Trophoblast cell (in vitro differentiated cells and primary cell): ENCODE data around the gene DAB1.

Experiments used
- DNase-seq, 2 donors: peaks; one replicate each; pipeline ENCODE4 v3.0.0-alpha.2; 2016
- H2AFZ ChIP-seq: 2 replicates; pipeline ENCODE4 v1.6.1; 2013; ENCODE audit warnings: low read length, moderate library complexity, mild to moderate bottlenecking; ENCODE audit not compliant: insufficient read depth, poor library complexity
- H2AK5ac ChIP-seq: 2 replicates; pipeline ENCODE4 v1.6.1; 2013; ENCODE audit warnings: mild to moderate bottlenecking, low read length
- H2BK120ac ChIP-seq: 2 replicates; pipeline ENCODE4 v1.6.1; 2013; ENCODE audit warnings: low read length, mild to moderate bottlenecking, moderate library complexity; ENCODE audit not compliant: insufficient read depth, poor library complexity
- H2BK12ac ChIP-seq: 2 replicates; pipeline ENCODE4 v1.6.1; 2013; ENCODE audit warnings: mild to moderate bottlenecking, low read length, moderate library complexity
- H2BK5ac ChIP-seq: 2 replicates; pipeline ENCODE4 v1.6.1; 2013; ENCODE audit warnings: low read length, low read depth, moderate library complexity, mild to moderate bottlenecking; ENCODE audit not compliant: poor library complexity
- H3K14ac ChIP-seq: 2 replicates; pipeline ENCODE4 v1.6.1; 2013; ENCODE audit warnings: mild to moderate bottlenecking, low read length
- H3K18ac ChIP-seq: 2 replicates; pipeline ENCODE4 v1.6.1; 2013; ENCODE audit warnings: mild to moderate bottlenecking, low read length
- H3K23ac ChIP-seq: 2 replicates; pipeline ENCODE4 v1.6.1; 2013; ENCODE audit warnings: low read length
- H3K27ac ChIP-seq: 2 replicates; pipeline ENCODE4 v1.5.1; 2013; ENCODE audit warnings: low read depth, mild to moderate bottlenecking, inconsistent platforms, low read length, moderate library complexity
- H3K27me3 ChIP-seq: 2 replicates; pipeline ENCODE4 v1.6.1; 2013; ENCODE audit warnings: inconsistent platforms, mild to moderate bottlenecking, low read length, moderate library complexity; ENCODE audit not compliant: insufficient read depth
- H3K36me3 ChIP-seq, 2 experiments: 1 replicate in 1 of 2; 2 replicates in 1 of 2; pipeline ENCODE4 v1.6.1; 2013; ENCODE audit warnings: low read length in 2 of 2, mild to moderate bottlenecking in 2 of 2, moderate library complexity in 1 of 2; ENCODE audit not compliant: insufficient read depth in 2 of 2, control insufficient read depth in 1 of 2
- H3K4ac ChIP-seq: 2 replicates; pipeline ENCODE4 v1.6.1; 2013; ENCODE audit warnings: low read depth, mild to moderate bottlenecking, low read length, moderate library complexity
- H3K4me1 ChIP-seq, 2 experiments: 1 replicate in 1 of 2; 2 replicates in 1 of 2; pipeline ENCODE4 v1.6.1; 2013; ENCODE audit warnings: low read length in 2 of 2, mild to moderate bottlenecking in 2 of 2, moderate library complexity in 1 of 2; ENCODE audit not compliant: insufficient read depth in 2 of 2, control insufficient read depth in 1 of 2
- H3K4me2 ChIP-seq: 2 replicates; pipeline ENCODE4 v1.6.1; 2013; ENCODE audit warnings: inconsistent platforms, mild to moderate bottlenecking, low read length, moderate library complexity
- H3K4me3 ChIP-seq: 2 replicates; pipeline ENCODE4 v1.5.1; 2013; ENCODE audit warnings: mild to moderate bottlenecking, low read depth, low read length, inconsistent platforms
- H3K79me1 ChIP-seq: one replicate; pipeline ENCODE4 v1.6.1; 2013; ENCODE audit warnings: low read length
- H3K79me2 ChIP-seq: 2 replicates; pipeline ENCODE4 v1.6.1; 2013; ENCODE audit warnings: low read length, mild to moderate bottlenecking; ENCODE audit not compliant: control insufficient read depth, insufficient read depth, poor library complexity
- H3K9ac ChIP-seq: 2 replicates; pipeline ENCODE4 v1.6.1; 2013; ENCODE audit warnings: mild to moderate bottlenecking, low read length
- H3K9me3 ChIP-seq: 2 replicates; pipeline ENCODE4 v1.6.1; 2013; ENCODE audit warnings: low read depth, mild to moderate bottlenecking, control low read depth, inconsistent platforms, low read length; ENCODE audit not compliant: insufficient read depth
- H4K12ac ChIP-seq: 2 replicates; pipeline ENCODE4 v1.6.1; 2013; ENCODE audit warnings: low read depth, mild to moderate bottlenecking, low read length, moderate library complexity
- H4K8ac ChIP-seq: 2 replicates; pipeline ENCODE4 v1.6.1; 2013; ENCODE audit warnings: low read depth, mild to moderate bottlenecking, low read length, moderate library complexity
- H4K91ac ChIP-seq: one replicate; pipeline ENCODE4 v1.6.1; 2013; ENCODE audit warnings: low read depth, mild to moderate bottlenecking, low read length, moderate library complexity
- WGBS: extraction: QIAGEN DNeasy Blood & Tissue Kit; methylation state at CpG from one replicate; pipeline ENCODE4 v1.1.7; 2013; ENCODE audit warnings: missing lambda C conversion rate; ENCODE audit not compliant: insufficient read length, insufficient coverage; ENCODE audit errors: extremely low coverage; 5-methylcytosine and 5-hydroxymethylcytosine counted together

Gene DAB1

GRCh38 chr1:56967355-56967754 is 456.5 kb downstream of the DAB1 start:
- no peak overlapping the region for H3K27ac ChIP-seq
- H3K23ac ChIP-seq, result no peak overlapping the region
- no peak overlapping the region for H2BK12ac ChIP-seq
- no peak overlapping the region for H3K9ac ChIP-seq
- no peak overlapping the region for H3K18ac ChIP-seq
- no peak overlapping the region for H4K12ac ChIP-seq
- H2BK120ac ChIP-seq, result no peak overlapping the region
- no peak overlapping the region for H4K8ac ChIP-seq
- no peaks in the 10 kb centered on the region for H3K9me3 ChIP-seq
- H3K14ac ChIP-seq, result no peak overlapping the region
- H3K27me3 ChIP-seq, result no peaks in the 10 kb centered on the region
- H2BK5ac ChIP-seq, result no peak overlapping the region
- H4K91ac ChIP-seq, result no peak overlapping the region
- H2AK5ac ChIP-seq, result no peak overlapping the region
- H3K79me2 ChIP-seq, result no peaks in the 10 kb centered on the region
- H3K4me3 ChIP-seq, result no peak overlapping the region
- H3K4me1 ChIP-seq, result no peaks in the 10 kb centered on the region
- no peaks in the 10 kb centered on the region for H3K36me3 ChIP-seq
- H2AFZ ChIP-seq, result no peak overlapping the region
- WGBS, result no CpG with 5 or more reads among the region's 3 CpGs
- no peak overlapping the region for H3K4me2 ChIP-seq
- no peak for DNase-seq
- no peak overlapping the region for H3K4ac ChIP-seq
- no peaks in the 10 kb centered on the region for H3K79me1 ChIP-seq

GRCh38 chr1:56966698-56966999 is 457.2 kb downstream of the DAB1 start:
- Histone ChIP-seq H3K27me3 (no peaks in the 10 kb centered on the region), H2BK5ac (no peak overlapping the region), H3K4me1 (no peaks in the 10 kb centered on the region), H2AK5ac (no peak overlapping the region), H4K8ac (no peak overlapping the region), H2BK120ac (no peak overlapping the region), H3K79me1 (no peaks in the 10 kb centered on the region), H2BK12ac (no peak overlapping the region), H3K23ac (no peak overlapping the region), H2AFZ (no peak overlapping the region), H3K79me2 (no peaks in the 10 kb centered on the region), H3K4ac (no peak overlapping the region), H3K36me3 (no peaks in the 10 kb centered on the region), H3K18ac (no peak overlapping the region), H3K9me3 (no peaks in the 10 kb centered on the region), H4K12ac (no peak overlapping the region), H3K4me3 (no peak overlapping the region), H4K91ac (no peak overlapping the region), H3K4me2 (no peak overlapping the region), H3K14ac (no peak overlapping the region), H3K27ac (no peak overlapping the region), H3K9ac (no peak overlapping the region)
- no peak for DNase-seq
- WGBS, result no CpG with 5 or more reads among the region's 1 CpG

DNA sequence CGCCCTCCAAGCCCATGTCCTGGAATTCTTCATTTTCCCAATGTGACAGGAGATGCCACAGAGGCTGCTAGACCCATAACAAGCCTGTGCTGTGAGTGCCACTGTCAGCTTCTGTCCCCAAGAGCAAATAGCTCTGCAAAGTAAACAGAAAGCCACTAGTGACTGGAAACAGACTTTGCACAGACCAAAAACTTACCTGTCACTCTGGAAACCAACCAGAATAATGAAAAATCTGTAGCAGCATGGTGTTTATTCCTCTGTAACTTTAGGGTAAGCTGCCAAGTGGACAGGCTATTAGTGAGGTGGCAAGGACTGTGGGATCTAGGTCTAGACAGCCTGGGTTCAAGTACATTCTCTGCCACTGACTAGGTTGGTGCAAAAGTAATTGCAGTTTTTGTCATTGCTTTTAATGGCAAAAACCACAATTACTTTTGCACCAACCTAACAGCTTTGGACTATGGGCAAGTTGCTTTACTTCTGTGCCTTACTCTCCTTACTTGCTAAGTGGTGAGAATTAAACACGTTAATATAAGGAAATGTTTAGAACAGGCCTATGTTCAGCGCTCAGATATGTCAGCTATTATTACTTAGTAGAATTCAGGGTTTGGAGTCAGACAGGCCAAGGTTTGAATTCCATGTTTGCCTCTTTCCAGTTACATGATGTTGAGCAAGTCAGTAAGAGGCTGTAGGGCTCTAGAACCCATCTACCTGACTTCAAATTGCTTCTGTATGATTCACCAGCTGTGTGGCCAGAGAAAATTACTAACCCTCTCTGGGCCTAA is 457.8 kb downstream of the DAB1 start, which contains the start of gene C8B:
C8B (minus strand) TSS at position 100 of the 782 bp plus-strand sequence; CDS start at position 33, 67 bp downstream.
- H2BK12ac ChIP-seq, result no peak within 1 kb of the TSS
- no peak within 1 kb of the TSS for H4K91ac ChIP-seq
- no peak for DNase-seq
- H2AFZ ChIP-seq, result no peak within 1 kb of the TSS
- no CpG with 5 or more reads among the region's 3 CpGs for WGBS
- H2BK5ac ChIP-seq, result no peak within 1 kb of the TSS
- no peak within 1 kb of the TSS for H2BK120ac ChIP-seq
- no peaks in the 10 kb centered on the region for H3K79me1 ChIP-seq
- no peaks in the 10 kb centered on the region for H3K27me3 ChIP-seq
- H3K4ac ChIP-seq, result no peak within 1 kb of the TSS
- H3K27ac ChIP-seq, result no peak within 1 kb of the TSS
- no peaks in the 10 kb centered on the region for H3K9me3 ChIP-seq
- H4K8ac ChIP-seq, result no peak within 1 kb of the TSS
- no peak within 1 kb of the TSS for H3K4me2 ChIP-seq
- H4K12ac ChIP-seq, result no peak within 1 kb of the TSS
- no peak within 1 kb of the TSS for H2AK5ac ChIP-seq
- H3K79me2 ChIP-seq, result no peaks in the 10 kb centered on the region
- no peaks in the 10 kb centered on the region for H3K4me1 ChIP-seq
- H3K18ac ChIP-seq, result no peak within 1 kb of the TSS
- no peak within 1 kb of the TSS for H3K9ac ChIP-seq
- no peak within 1 kb of the TSS for H3K14ac ChIP-seq
- H3K23ac ChIP-seq, result no peak within 1 kb of the TSS
- H3K36me3 ChIP-seq, result no peaks in the 10 kb centered on the region
- no peak within 1 kb of the TSS for H3K4me3 ChIP-seq

DNA sequence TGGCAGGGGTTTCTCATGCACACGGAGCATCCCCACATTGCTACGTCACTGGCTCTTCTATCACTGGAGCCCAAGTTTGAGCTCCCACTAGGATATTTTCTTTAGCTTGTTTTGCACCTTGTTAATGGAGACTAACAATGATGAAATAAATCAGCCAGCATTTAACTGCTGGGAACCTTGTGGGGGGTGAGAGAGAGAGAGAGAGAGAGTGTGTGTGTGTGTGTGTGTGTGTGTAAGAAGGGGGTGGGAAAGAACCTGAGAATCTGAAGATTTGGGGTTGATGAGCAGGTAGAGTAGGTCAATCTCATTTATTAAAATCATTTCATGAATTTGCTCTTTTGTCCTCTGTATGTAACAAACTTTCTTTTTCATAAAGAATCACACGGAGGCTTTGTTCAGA is 458.7 kb downstream of the DAB1 start:
- Histone ChIP-seq H3K4ac (no peak overlapping the region), H3K79me2 (no peaks in the 10 kb centered on the region), H2BK120ac (no peak overlapping the region), H2AFZ (no peak overlapping the region), H3K18ac (no peak overlapping the region), H3K36me3 (no peaks in the 10 kb centered on the region), H3K4me2 (no peak overlapping the region), H3K27me3 (no peaks in the 10 kb centered on the region), H2BK5ac (no peak overlapping the region), H3K9me3 (peaks cover 2% of the 10 kb centered on the region), H4K12ac (no peak overlapping the region), H4K91ac (no peak overlapping the region), H2AK5ac (no peak overlapping the region), H2BK12ac (no peak overlapping the region), H4K8ac (no peak overlapping the region), H3K4me3 (no peak overlapping the region), H3K9ac (no peak overlapping the region), H3K4me1 (no peaks in the 10 kb centered on the region), H3K14ac (no peak overlapping the region), H3K23ac (no peak overlapping the region), H3K79me1 (no peaks in the 10 kb centered on the region), H3K27ac (no peak overlapping the region)
- no CpG with 5 or more reads among the region's 3 CpGs for WGBS
- DNase-seq, result no peak
